GM23338 (cell line): ENCODE measurements around the gene RAB31. TPM values are rescaled to one million over a fixed set of nuclear protein-coding genes. Genes with fewer than 3 reads are reported as not detected.

Experiments used
- ATAC-seq: fragments of 200-7000 bp; cut with Tn5 transposase; 3 replicates; pipeline ENCODE4 v1.9.1; 2020
- DNase-seq: peaks from one replicate; pipeline ENCODE4 v3.0.0-alpha.2; 2015; ENCODE audit warnings: low spot score
- H2AFZ ChIP-seq: fragments of 200-600 bp; sonication (generic); 2 replicates; pipeline ENCODE4 v1.8.0; 2016; ENCODE audit warnings: antibody characterized with exemption, mild to moderate bottlenecking, moderate library complexity
- H3F3A ChIP-seq: fragments of 200-600 bp; sonication (generic); replicated peaks from 2 replicates; pipeline ENCODE4 v1.8.0; 2017; ENCODE audit warnings: antibody characterized with exemption, mixed run types, low read depth
- H3K27ac ChIP-seq: fragments of 200-600 bp; sonication (generic); 2 replicates; pipeline ENCODE4 v1.6.1; 2016; ENCODE audit warnings: low read depth
- H3K27me3 ChIP-seq: fragments of 200-600 bp; sonication (generic); 2 replicates; pipeline ENCODE4 v1.8.0; 2016; ENCODE audit warnings: mild to moderate bottlenecking, mixed run types, moderate library complexity; ENCODE audit not compliant: insufficient read depth
- H3K36me3 ChIP-seq: fragments of 200-600 bp; sonication (generic); 2 replicates; pipeline ENCODE4 v1.8.0; 2016; ENCODE audit warnings: mild to moderate bottlenecking; ENCODE audit not compliant: insufficient read depth
- H3K4me1 ChIP-seq: fragments of 200-600 bp; sonication (generic); 2 replicates; pipeline ENCODE4 v1.8.0; 2016; ENCODE audit warnings: mild to moderate bottlenecking, moderate library complexity; ENCODE audit not compliant: insufficient read depth
- H3K4me2 ChIP-seq: fragments of 200-600 bp; sonication (generic); 2 replicates; pipeline ENCODE4 v1.7.1; 2017; ENCODE audit warnings: mixed run types
- H3K4me3 ChIP-seq: fragments of 200-600 bp; sonication (generic); 2 replicates; pipeline ENCODE4 v1.6.1; 2016; ENCODE audit warnings: mixed run types
- H3K79me2 ChIP-seq: fragments of 200-600 bp; sonication (generic); replicated peaks from 2 replicates; pipeline ENCODE4 v1.8.0; 2017; ENCODE audit warnings: mild to moderate bottlenecking; ENCODE audit not compliant: insufficient read depth
- H3K9me2 ChIP-seq: fragments of 200-600 bp; sonication (generic); 2 replicates; pipeline ENCODE4 v1.8.0; 2017; ENCODE audit not compliant: insufficient read depth
- H4K20me1 ChIP-seq: fragments of 200-600 bp; sonication (generic); replicated peaks from 2 replicates; pipeline ENCODE4 v1.8.0; 2017; ENCODE audit warnings: mild to moderate bottlenecking; ENCODE audit not compliant: insufficient read depth
- H3K27ac Mint-ChIP-seq: 2 replicates; pipeline ENCODE4 v1.8.0; 2020; ENCODE audit warnings: inconsistent platforms, mild to moderate bottlenecking, moderate library complexity, mixed read lengths
- H3K27me3 Mint-ChIP-seq: 3 replicates; pipeline ENCODE4 v1.8.0; 2022; ENCODE audit warnings: low read depth, mild to moderate bottlenecking, moderate library complexity, mixed read lengths, inconsistent platforms; ENCODE audit not compliant: insufficient read depth, poor library complexity
- H3K36me3 Mint-ChIP-seq: 3 replicates; pipeline ENCODE4 v1.8.0; 2021; ENCODE audit warnings: low read depth, mild to moderate bottlenecking, inconsistent platforms, moderate library complexity, mixed read lengths
- H3K4me1 Mint-ChIP-seq: 3 replicates; pipeline ENCODE4 v1.8.0; 2020; ENCODE audit warnings: mild to moderate bottlenecking, inconsistent platforms, mixed read lengths
- H3K4me3 Mint-ChIP-seq: 3 replicates; pipeline ENCODE4 v1.8.0; 2021; ENCODE audit warnings: moderate library complexity, mild to moderate bottlenecking, inconsistent platforms, mixed read lengths
- H3K9me3 Mint-ChIP-seq: 3 replicates; pipeline ENCODE4 v1.8.0; 2020; ENCODE audit warnings: moderate library complexity, mild to moderate bottlenecking, inconsistent platforms, mixed read lengths
- CREB1 ChIP-seq: fragments of 250-450 bp; sonication (Bioruptor Pico); IDR thresholded peaks from 2 replicates; pipeline ENCODE4 v1.5.0; 2020; ENCODE audit warnings: low read depth, mild to moderate bottlenecking, moderate library complexity
- EZH2phosphoT487 ChIP-seq: fragments of 200-600 bp; sonication (generic); IDR thresholded peaks from one replicate; pipeline ENCODE4 v1.8.1; 2018; ENCODE audit warnings: antibody characterized with exemption; ENCODE audit not compliant: unreplicated experiment
- POLR2AphosphoS5 ChIP-seq: IDR thresholded peaks from 2 replicates; pipeline ENCODE4 v1.6.1; 2016; ENCODE audit warnings: antibody characterized with exemption, low read depth
- ZNF331 ChIP-seq: fragments of 250-450 bp; sonication (Bioruptor Pico); IDR thresholded peaks from 2 replicates; pipeline ENCODE4 v1.5.0; 2020; ENCODE audit warnings: low read depth, mild to moderate bottlenecking, moderate library complexity
- polyA plus RNA-seq: library from polyadenylated mRNA; unstranded; fragments of >200 nt; fragmentation: Nextera tagmentation; extraction: Ambion mirVana; gene quantifications from 2 replicates; pipeline ENCODE4 v1.2.1, GENCODE V29; 2016
- total RNA-seq: library from RNA; depleted of rRNA; stranded (reverse); fragments of >200 nt; shearing (Covaris generic); gene quantifications from 2 replicates; pipeline ENCODE4 v1.2.3, GENCODE V29; 2014
- TF ChIP-seq, protein P1 (sequence below), 2 experiments: fragments of 200-600 bp in 1 of 2; sonication (generic) in 1 of 2; conservative IDR thresholded peaks; 2 replicates each; pipeline versions ENCODE4 v1.5.1 to v1.6.1; 2016 to 2017; ENCODE audit warnings: antibody characterized with exemption in 2 of 2, low read depth in 2 of 2, mild to moderate bottlenecking in 2 of 2, moderate library complexity in 1 of 2
- TF ChIP-seq, protein P2 (sequence below): IDR thresholded peaks from 2 replicates; pipeline ENCODE4 v1.6.1; 2016; ENCODE audit warnings: antibody characterized with exemption
- TF ChIP-seq, protein P3 (sequence below): IDR thresholded peaks from one replicate; pipeline ENCODE4 v1.6.1; 2018; ENCODE audit warnings: antibody characterized with exemption; ENCODE audit not compliant: unreplicated experiment

RAB31 gene
- total and polyA plus RNA-seq, 2 experiments from 2014 or later: 33.8 to 46.1 TPM

DNA sequence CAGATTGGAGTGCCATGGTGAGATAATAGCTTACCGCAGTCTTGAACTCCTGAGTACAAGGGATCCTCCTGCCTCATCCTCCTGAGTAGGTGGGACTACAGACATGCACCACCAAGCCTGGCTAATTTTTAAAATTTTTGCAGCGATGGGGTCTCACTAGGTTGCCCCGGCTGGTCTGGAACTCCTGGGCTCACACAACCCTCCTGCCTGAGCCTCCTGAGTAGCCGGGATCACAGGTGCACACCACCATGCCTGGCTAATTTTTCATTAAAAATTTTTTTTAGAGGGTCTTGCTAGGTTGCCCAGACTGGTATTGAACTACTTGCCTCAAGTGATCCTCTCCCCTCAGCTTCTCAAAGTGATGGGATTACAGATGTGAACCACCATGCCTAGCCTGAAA is 27.8 kb downstream of the RAB31 start (continued):
- TF ChIP-seq, protein P1, sequence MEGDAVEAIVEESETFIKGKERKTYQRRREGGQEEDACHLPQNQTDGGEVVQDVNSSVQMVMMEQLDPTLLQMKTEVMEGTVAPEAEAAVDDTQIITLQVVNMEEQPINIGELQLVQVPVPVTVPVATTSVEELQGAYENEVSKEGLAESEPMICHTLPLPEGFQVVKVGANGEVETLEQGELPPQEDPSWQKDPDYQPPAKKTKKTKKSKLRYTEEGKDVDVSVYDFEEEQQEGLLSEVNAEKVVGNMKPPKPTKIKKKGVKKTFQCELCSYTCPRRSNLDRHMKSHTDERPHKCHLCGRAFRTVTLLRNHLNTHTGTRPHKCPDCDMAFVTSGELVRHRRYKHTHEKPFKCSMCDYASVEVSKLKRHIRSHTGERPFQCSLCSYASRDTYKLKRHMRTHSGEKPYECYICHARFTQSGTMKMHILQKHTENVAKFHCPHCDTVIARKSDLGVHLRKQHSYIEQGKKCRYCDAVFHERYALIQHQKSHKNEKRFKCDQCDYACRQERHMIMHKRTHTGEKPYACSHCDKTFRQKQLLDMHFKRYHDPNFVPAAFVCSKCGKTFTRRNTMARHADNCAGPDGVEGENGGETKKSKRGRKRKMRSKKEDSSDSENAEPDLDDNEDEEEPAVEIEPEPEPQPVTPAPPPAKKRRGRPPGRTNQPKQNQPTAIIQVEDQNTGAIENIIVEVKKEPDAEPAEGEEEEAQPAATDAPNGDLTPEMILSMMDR (conservative IDR thresholded peaks at IDR 0.05; ENCODE audit: low read depth in 2 of 2): no peak
- TF ChIP-seq ZNF331 (CRISPR knock-in tag): no peak

DNA sequence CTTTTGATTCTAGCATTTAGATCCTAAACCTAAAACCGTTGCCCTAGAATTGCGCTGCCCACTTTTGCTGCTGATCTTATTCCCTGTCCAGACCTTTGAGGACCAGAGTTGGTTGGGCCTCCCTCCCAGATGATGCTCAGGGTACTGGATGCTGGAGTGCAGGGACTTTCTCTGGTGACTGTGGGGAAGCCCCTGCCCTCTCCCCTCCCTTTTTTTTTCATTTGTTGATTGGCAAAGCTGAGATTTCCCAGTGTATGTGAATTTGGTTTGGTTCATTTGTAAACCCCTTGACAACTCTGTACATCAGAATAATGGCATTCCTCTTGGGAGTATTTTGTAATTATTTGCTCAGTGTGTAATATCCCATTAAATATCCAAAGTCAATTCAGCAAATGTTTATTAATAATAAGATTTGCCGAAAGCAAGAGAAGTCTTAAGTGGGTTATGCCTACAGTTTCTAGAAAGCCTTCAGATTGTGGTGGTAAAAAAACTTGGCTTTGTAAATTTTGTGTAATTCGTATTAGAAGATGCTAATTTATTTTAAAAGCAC is 28.3 kb downstream of the RAB31 start:
- no peak overlapping the region for H3K4me2 ChIP-seq
- TF ChIP-seq CREB1 (CRISPR knock-in tag) (no peak), EZH2phosphoT487 (no peak)
- TF ChIP-seq, protein P1 (conservative IDR thresholded peaks at IDR 0.05; ENCODE audit: low read depth in 2 of 2): no peak
- TF ChIP-seq, protein P2, sequence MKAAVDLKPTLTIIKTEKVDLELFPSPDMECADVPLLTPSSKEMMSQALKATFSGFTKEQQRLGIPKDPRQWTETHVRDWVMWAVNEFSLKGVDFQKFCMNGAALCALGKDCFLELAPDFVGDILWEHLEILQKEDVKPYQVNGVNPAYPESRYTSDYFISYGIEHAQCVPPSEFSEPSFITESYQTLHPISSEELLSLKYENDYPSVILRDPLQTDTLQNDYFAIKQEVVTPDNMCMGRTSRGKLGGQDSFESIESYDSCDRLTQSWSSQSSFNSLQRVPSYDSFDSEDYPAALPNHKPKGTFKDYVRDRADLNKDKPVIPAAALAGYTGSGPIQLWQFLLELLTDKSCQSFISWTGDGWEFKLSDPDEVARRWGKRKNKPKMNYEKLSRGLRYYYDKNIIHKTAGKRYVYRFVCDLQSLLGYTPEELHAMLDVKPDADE: no peak
- peaks cover 12% of the 10 kb centered on the region; the same call in 1 of the 2 replicates for H3K79me2 ChIP-seq
- H4K20me1 ChIP-seq: no peaks in the 10 kb centered on the region
- Mint-ChIP-seq H3K4me1 (peaks cover 19% of the 10 kb centered on the region), H3K36me3 (no peaks in the 10 kb centered on the region), H3K4me3 (no peak overlapping the region), H3K27me3 (peaks cover 8% of the 10 kb centered on the region), H3K27ac (no peak overlapping the region), H3K9me3 (no peaks in the 10 kb centered on the region)
- H3F3A ChIP-seq: no peaks in the 10 kb centered on the region
- no peaks in the 10 kb centered on the region for H3K36me3 ChIP-seq
- DNase-seq: no peak
- H3K4me3 ChIP-seq: no peak overlapping the region
- H2AFZ ChIP-seq: no peak overlapping the region
- no peak overlapping the region for H3K27ac ChIP-seq
- no peak for ATAC-seq
- no peaks in the 10 kb centered on the region for H3K27me3 ChIP-seq
- peaks cover under 1% of the 10 kb centered on the region; the same call in 1 of the 2 replicates for H3K4me1 ChIP-seq
- no peaks in the 10 kb centered on the region for H3K9me2 ChIP-seq

DNA sequence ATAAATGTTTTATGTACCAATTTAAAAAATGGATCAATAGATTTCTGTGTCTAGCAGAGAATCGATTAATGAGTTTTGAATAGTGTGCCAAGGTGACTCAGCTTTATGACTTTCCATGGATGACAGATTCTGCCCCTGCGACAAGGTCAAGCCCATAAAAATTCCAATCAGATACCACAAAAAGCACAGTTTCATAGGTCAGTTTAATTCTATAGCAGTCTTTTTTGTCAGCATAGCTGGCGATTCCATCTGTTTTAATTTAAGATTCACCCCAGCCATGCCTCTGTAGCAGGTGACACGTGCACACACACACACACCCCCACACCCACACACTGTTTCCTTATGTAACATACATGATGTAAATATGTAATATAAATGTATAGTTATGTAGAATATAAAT is 28.9 kb downstream of the RAB31 start:
- H3K4me2 ChIP-seq: no peak overlapping the region
- H3K27ac Mint-ChIP-seq: no peak overlapping the region
- TF ChIP-seq, protein P3, sequence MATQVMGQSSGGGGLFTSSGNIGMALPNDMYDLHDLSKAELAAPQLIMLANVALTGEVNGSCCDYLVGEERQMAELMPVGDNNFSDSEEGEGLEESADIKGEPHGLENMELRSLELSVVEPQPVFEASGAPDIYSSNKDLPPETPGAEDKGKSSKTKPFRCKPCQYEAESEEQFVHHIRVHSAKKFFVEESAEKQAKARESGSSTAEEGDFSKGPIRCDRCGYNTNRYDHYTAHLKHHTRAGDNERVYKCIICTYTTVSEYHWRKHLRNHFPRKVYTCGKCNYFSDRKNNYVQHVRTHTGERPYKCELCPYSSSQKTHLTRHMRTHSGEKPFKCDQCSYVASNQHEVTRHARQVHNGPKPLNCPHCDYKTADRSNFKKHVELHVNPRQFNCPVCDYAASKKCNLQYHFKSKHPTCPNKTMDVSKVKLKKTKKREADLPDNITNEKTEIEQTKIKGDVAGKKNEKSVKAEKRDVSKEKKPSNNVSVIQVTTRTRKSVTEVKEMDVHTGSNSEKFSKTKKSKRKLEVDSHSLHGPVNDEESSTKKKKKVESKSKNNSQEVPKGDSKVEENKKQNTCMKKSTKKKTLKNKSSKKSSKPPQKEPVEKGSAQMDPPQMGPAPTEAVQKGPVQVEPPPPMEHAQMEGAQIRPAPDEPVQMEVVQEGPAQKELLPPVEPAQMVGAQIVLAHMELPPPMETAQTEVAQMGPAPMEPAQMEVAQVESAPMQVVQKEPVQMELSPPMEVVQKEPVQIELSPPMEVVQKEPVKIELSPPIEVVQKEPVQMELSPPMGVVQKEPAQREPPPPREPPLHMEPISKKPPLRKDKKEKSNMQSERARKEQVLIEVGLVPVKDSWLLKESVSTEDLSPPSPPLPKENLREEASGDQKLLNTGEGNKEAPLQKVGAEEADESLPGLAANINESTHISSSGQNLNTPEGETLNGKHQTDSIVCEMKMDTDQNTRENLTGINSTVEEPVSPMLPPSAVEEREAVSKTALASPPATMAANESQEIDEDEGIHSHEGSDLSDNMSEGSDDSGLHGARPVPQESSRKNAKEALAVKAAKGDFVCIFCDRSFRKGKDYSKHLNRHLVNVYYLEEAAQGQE: no peak
- no peak for TF ChIP-seq EZH2phosphoT487
- TF ChIP-seq, protein P1 (conservative IDR thresholded peaks at IDR 0.05; ENCODE audit: low read depth in 2 of 2): no peak
- TF ChIP-seq, protein P2: no peak
- TF ChIP-seq CREB1 (CRISPR knock-in tag): no peak
- no peak for TF ChIP-seq POLR2AphosphoS5

More for the DNA sequence above, 28.9 kb downstream of the RAB31 start:
- no peak overlapping the region for H2AFZ ChIP-seq
- H3K79me2 ChIP-seq: peaks cover 12% of the 10 kb centered on the region; the same call in 1 of the 2 replicates
- no peak overlapping the region for H3K4me3 ChIP-seq
- H3K36me3 ChIP-seq: no peaks in the 10 kb centered on the region
- no peaks in the 10 kb centered on the region for H4K20me1 ChIP-seq
- no peaks in the 10 kb centered on the region for H3K9me2 ChIP-seq
- Mint-ChIP-seq H3K9me3 (no peaks in the 10 kb centered on the region), H3K4me3 (no peak overlapping the region), H3K27me3 (peaks cover 8% of the 10 kb centered on the region), H3K4me1 (peaks cover 23% of the 10 kb centered on the region), H3K36me3 (no peaks in the 10 kb centered on the region)
- ATAC-seq: no peak
- H3K4me1 ChIP-seq: peaks cover 7% of the 10 kb centered on the region
- no peaks in the 10 kb centered on the region for H3K27me3 ChIP-seq
- no peak overlapping the region for H3K27ac ChIP-seq
- no peaks in the 10 kb centered on the region; the same call in 1 of the 2 replicates for H3F3A ChIP-seq
- no peak for DNase-seq
